GM19240 (cell line): Measurements from ENCODE around the gene ADARB1.
A peak's percentile ranks its signal among the peaks of the same experiment; 100 is the strongest.

Source experiments
- DNase-seq: peaks from one replicate; pipeline ENCODE4 v3.0.0; 2011; ENCODE audit warnings: low spot score; ENCODE audit not compliant: insufficient read length

ADARB1 gene

GRCh38 chr21:45149021-45149420, 74.6 kb downstream of the ADARB1 start:
- no peak for DNase-seq

DNA sequence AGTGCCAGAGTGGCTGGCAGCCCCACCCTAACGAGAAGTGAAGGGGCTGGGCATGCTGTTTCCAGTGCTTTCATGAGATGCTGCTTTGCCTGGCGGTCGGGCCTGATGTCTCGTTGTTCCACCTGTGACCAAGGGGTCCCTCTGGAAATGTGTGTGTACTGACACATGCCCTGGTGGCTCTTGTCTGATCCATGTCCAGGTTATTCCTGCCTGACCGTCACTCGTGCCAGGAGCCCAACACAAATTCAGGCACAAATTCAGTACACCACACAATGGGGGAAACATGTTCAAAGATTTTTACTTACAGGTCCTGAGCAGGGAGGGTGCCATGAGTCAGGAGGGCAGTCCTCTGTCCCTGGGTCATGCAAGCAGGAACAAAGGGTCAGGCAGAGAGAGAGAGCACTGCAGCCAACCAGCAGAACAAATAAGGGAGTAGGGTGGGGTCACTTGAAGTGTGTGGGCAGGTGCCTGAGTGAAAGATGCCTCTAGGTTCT, 76.3 kb downstream of the ADARB1 start:
- DNase-seq, result no peak

GRCh38 chr21:45151445-45152160, 77.2 kb downstream of the ADARB1 start:
- DNase-seq, result no peak

- DNase-seq, result peak; percentile 50
Observed at GRCh38 chr21:45152265-45152746, 77.9 kb downstream of the ADARB1 start.

DNA sequence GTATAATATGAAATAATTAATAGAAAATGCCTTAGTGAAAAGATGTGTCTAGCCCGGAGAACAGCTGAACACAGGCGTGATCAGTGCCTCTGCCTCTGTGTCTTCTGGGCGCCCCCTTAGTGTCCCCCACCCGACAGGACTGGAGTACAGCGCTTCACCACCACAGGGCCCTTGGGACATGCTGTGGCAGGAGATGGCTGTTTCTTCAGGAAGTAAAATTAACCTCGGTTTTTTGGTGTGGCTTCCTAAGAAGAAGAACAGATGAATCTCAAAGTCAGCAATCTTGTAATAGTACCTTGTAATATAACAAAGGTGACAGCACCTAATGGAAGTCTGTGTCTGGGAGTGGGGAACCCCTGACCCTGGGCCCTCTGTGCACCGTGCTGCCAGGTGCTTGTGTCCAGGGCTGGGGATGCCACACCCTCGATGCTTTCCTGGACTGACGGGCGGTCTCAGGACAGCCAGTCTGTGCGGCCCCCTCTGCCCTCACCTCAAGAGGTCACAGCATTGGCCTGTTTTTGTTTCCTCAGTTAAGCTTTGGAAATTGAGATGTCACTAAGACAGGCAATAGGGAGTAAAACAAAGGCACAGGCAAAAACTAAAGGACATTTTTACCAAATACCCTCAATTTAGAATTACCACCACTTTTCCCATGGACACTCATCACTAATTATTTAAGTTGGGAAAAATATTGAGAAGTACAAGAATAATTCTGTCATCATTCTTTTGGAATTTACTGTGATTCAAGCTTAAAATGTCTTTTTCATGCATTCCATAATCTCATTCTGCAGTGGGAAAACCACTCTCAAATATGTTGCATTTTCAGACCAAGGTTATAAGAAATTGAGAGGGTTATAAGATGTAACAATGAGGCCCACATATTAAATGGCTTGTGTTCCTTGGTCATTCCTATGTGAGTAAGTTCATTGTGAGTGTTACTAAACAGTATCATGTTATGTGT, 79.3 kb downstream of the ADARB1 start:
- DNase-seq, result no peak

DNA sequence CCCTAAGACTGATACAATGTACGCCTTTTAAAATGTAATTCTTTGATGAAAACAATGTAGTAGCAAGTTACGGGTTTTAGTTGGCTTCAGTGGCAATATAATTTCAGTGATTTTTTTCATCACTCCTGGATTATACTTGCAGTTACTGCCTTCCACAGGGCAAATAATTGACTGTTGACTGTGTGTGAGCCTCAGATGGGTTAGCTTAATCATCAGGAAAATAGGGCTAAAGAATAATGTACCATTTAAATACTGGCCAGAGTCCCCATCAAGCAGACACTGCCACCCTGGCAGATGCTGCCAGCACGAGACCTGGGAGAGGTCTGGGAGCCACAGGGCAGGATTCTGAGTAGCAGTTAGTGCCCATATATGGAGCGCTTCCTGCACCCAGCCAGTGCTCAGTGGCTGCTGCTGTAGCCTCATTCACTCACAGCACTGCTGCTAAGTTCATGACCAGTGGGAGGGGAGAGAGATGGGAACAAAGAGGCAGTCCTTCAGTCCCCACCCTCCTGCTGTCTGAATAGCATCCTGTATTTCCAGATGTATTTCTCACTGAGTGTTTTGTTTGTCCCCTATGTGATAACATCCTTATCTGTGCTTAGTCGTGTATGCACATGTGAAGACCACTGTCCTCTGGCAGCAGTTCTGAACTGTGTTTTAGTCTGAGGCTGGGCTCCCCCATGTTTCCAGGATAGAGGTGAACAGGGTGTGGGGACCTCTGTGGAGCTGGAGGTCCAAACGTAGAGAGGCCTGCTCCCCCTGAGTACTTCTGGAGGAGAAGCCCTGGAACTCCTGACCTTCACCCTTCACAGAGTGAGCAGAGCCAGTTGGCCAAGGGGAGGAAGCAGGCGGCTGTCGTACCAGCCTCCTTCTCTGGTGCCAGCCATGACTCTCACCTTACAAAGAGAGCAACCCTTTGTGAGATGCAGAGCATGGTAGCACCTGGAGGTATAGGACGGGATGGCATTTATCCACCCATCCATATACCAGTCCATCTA, 80.4 kb downstream of the ADARB1 start:
- DNase-seq, result no peak

GRCh38 chr21:45155910-45156309, 81.5 kb downstream of the ADARB1 start:
- DNase-seq, result no peak

- no peak for DNase-seq
Observed at GRCh38 chr21:45156459-45156858, 82.1 kb downstream of the ADARB1 start.

DNA sequence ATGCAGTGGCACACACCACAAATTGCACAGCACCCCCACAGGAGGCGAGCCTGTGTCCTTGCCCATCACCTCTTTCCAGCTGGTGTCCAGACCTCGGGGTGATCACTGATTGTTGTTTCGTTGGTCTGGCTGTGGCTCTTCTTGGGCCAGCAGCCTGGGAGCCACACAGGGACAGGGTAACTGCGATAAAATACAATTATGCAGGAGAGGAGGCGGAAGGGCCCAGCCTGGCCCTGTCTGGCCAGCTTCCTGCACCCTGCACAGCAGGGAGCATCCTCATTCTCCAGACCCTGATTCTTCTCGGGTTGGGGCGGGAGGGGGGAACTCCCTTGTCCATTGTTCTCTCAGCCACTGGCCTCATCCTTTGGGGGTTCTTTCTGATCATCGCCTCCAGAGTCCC, 83.6 kb downstream of the ADARB1 start:
- no peak for DNase-seq

DNA sequence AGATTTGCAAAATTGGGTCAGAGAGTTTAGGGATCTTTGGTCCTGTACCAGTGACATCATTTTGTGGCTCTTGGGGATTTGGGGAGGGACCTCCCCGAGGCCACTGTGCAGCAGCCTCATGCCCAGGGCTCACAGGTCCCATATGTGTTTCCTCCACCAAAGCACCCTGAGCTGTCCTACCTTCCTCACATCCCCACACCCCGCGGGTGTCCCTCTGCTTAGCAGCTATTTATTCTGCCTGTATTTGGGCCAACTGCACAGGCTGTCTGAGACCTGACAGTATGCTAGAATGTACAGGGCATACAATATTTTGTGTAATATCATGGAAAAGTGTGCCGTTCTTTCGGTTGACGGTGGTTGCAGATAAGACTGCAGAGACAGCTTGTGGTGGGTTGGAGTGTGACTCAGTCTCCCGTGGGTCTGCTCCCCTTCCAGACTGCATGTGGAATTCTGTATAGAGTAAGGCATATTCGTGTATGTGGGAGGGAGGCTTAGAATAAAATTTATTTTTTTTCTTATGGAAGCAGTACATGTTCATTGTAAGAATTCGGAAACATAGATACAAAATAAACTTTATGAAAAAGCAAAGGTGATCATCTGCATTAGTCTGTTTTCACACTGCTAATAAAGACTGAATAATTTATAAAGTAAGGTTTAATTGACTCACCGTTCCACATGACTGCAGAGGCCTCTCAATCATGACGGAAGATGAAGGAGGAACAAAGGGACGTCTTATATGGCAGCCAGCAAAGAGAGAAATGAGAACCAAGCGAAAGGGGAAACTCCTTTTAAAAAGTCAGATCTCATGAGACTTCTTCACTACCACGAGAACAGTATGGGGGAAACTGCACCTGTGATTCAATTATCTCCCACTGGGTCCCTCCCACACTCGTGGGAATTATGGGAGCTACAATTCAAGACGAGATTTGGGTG, 84.4 kb downstream of the ADARB1 start:
- DNase-seq, result no peak

- DNase-seq, result no peak
Observed at GRCh38 chr21:45160198-45160597, 85.8 kb downstream of the ADARB1 start.

DNA sequence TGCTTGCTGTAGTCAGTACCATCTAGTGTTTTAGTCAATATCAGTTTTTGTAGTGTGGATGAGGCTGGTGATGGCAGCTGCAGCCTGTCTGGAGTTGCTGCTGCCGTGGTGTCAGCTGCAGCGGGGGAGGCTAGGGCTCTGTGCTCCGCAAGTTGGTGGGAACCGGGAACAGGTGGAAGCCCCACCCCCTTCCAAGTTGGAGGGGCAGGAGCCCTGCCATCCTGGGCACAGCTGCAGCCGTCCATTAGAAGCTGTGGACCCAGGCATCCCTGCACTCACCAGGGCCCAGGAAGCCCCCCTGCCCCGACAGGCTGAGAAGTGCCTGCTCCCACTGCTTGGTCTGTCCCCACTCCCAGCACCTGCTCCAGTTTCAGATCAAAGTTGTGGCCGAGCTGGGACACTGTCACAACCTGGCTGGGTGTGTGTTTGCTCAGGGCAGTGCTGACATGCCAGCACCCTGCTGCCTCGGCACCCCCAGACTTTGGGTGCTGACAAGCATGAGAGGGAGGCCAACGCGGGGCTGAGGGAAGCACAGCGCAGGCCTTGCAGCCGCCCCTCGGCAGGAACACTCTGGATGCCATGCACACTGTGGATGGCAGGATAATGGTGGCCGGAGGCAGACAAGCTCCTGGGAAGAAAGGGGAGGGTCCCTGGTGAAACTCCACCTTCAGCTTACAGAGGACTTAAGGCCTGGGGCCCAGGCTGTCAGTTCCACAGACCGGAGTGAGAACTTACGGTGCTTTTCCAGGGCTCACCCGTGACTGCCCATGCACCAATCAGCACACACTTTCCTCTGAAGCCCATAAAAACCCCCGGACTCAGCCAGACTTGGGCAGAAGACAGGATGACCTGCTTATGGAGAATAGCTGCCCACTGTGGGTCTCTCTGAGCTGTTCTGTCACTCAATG, 86.9 kb downstream of the ADARB1 start:
- no peak for DNase-seq

- no peak for DNase-seq
Observed at GRCh38 chr21:45162115-45162514, 87.7 kb downstream of the ADARB1 start.

GRCh38 chr21:45162809-45163208, 88.4 kb downstream of the ADARB1 start:
- DNase-seq, result no peak

GRCh38 chr21:45163413-45164123, 89.2 kb downstream of the ADARB1 start:
- no peak for DNase-seq

DNA sequence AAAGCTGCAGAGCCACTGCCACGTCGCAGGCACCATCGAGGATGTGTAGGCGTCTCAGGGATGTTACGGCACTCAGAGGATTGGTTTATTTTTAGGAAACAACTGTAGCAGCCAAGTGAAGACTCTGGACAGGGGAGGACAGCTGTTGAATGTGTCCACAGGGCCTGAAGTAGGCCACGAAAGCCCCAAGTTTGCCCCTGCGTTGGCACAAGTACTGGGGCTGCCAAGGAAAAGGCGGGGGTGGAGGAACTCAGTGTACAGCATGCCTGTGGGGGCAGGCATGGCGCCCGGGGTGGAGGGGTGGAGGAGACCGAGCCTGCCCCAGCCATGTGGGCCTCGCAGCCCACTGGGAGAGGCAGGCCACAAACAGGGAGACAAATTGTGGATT, 89.7 kb downstream of the ADARB1 start:
- no peak for DNase-seq

GRCh38 chr21:45164838-45165237, 90.5 kb downstream of the ADARB1 start:
- DNase-seq, result no peak

DNA sequence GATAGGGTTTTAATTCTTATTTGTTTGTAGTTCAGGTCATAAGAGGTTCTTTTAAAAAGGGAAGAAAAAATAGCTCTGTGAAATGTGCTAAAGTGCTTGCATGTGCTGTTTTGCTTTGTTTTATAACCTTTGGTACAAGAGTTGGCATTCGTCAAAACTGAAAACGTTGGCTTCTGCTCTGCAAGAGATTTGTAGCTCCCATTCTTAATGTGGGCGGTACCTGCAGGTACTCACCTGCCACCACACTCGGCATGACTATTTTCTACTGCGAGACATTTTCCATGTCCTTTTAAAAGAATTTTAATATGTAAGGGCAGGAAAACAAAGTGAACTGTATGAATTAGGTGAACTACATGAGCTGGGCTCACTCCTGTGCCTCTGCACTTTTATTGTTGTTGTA, 92.6 kb downstream of the ADARB1 start:
- no peak for DNase-seq
